Loucy (cell line): ENCODE results near the gene IL4.

Experiments used
- H2AFZ ChIP-seq: fragments of 200-600 bp; sonication (generic); 2 replicates; pipeline ENCODE4 v1.6.0; 2016; ENCODE audit warnings: antibody characterized with exemption, mild to moderate bottlenecking, low read length, moderate library complexity
- H3F3A ChIP-seq: fragments of 200-600 bp; 2 replicates; pipeline ENCODE4 v1.6.0; 2016; ENCODE audit warnings: antibody characterized with exemption, low read depth, mild to moderate bottlenecking
- H3K27me3 ChIP-seq: fragments of 200-600 bp; sonication (generic); 2 replicates; pipeline ENCODE4 v1.6.1; 2014; ENCODE audit warnings: low read length, mild to moderate bottlenecking; ENCODE audit not compliant: insufficient read depth, poor library complexity, severe bottlenecking
- H3K36me3 ChIP-seq: fragments of 200-600 bp; sonication (generic); 2 replicates; pipeline ENCODE4 v1.6.1; 2016; ENCODE audit warnings: low read length; ENCODE audit not compliant: insufficient read depth
- H3K4me1 ChIP-seq: fragments of 200-600 bp; sonication (generic); 2 replicates; pipeline ENCODE4 v1.5.1; 2014; ENCODE audit warnings: low read length, mild to moderate bottlenecking; ENCODE audit not compliant: insufficient read depth, poor library complexity, severe bottlenecking
- H3K4me2 ChIP-seq: fragments of 200-600 bp; sonication (generic); 2 replicates; pipeline ENCODE4 v1.6.0; 2014; ENCODE audit warnings: antibody characterized with exemption, low read length, low read depth, mild to moderate bottlenecking; ENCODE audit not compliant: poor library complexity, severe bottlenecking
- H3K4me3 ChIP-seq: fragments of 200-600 bp; sonication (generic); 2 replicates; pipeline ENCODE4 v1.5.1; 2014; ENCODE audit warnings: low read length, mild to moderate bottlenecking, mixed read lengths; ENCODE audit not compliant: poor library complexity, severe bottlenecking
- H3K79me2 ChIP-seq: fragments of 200-600 bp; sonication (generic); 2 replicates; pipeline ENCODE4 v1.6.1; 2014; ENCODE audit warnings: low read length; ENCODE audit not compliant: insufficient read depth
- H3K9ac ChIP-seq: fragments of 200-600 bp; sonication (generic); 2 replicates; pipeline ENCODE4 v1.6.0; 2014; ENCODE audit warnings: mild to moderate bottlenecking, low read depth, low read length, moderate library complexity; ENCODE audit not compliant: poor library complexity, severe bottlenecking
- H3K9me2 ChIP-seq: fragments of 200-600 bp; sonication (generic); replicated peaks from 2 replicates; pipeline ENCODE4 v1.6.1; 2016; ENCODE audit warnings: low read depth, low read length, mixed read lengths
- H3K9me3 ChIP-seq: fragments of 200-600 bp; sonication (generic); 2 replicates; pipeline ENCODE4 v1.6.1; 2014; ENCODE audit warnings: mild to moderate bottlenecking, antibody characterized with exemption, low read length, low read depth; ENCODE audit not compliant: insufficient read depth
- H4K20me1 ChIP-seq: fragments of 200-600 bp; sonication (generic); 2 replicates; pipeline ENCODE4 v1.6.0; 2014; ENCODE audit warnings: antibody characterized with exemption, low read length, mild to moderate bottlenecking; ENCODE audit not compliant: insufficient read depth, poor library complexity, severe bottlenecking
- CTCF ChIP-seq: fragments of 200-600 bp; sonication (generic); conservative IDR thresholded peaks from 2 replicates; pipeline ENCODE4 v1.5.1; 2014; ENCODE audit warnings: mild to moderate bottlenecking, antibody characterized with exemption, low read length
- EZH2phosphoT487 ChIP-seq: fragments of 200-600 bp; IDR thresholded peaks from 2 replicates; pipeline ENCODE4 v1.6.1; 2018; ENCODE audit warnings: antibody characterized with exemption, mild to moderate bottlenecking, moderate library complexity, borderline replicate concordance

Gene IL4

GRCh38 chr5:132681476-132681831 lies 7.7 kb downstream of the IL4 start:
- TF ChIP-seq EZH2phosphoT487 (no peak), CTCF (no peak)
- no peaks in the 10 kb centered on the region for H3K4me1 ChIP-seq
- no peaks in the 10 kb centered on the region for H4K20me1 ChIP-seq
- no peak overlapping the region for H3K4me2 ChIP-seq
- no peaks in the 10 kb centered on the region for H3F3A ChIP-seq
- no peak overlapping the region for H3K9ac ChIP-seq
- no peaks in the 10 kb centered on the region for H3K27me3 ChIP-seq
- no peak overlapping the region for H2AFZ ChIP-seq
- no peak overlapping the region for H3K4me3 ChIP-seq
- H3K79me2 ChIP-seq: no peaks in the 10 kb centered on the region
- no peaks in the 10 kb centered on the region for H3K9me3 ChIP-seq
- H3K9me2 ChIP-seq: no peaks in the 10 kb centered on the region
- no peaks in the 10 kb centered on the region for H3K36me3 ChIP-seq

- no peaks in the 10 kb centered on the region for H3K9me3 ChIP-seq
- no peaks in the 10 kb centered on the region for H3K4me1 ChIP-seq
- H3K27me3 ChIP-seq: no peaks in the 10 kb centered on the region
- H3K79me2 ChIP-seq: no peaks in the 10 kb centered on the region
- H3K36me3 ChIP-seq: no peaks in the 10 kb centered on the region
- no peaks in the 10 kb centered on the region for H3F3A ChIP-seq
- no peak overlapping the region for H2AFZ ChIP-seq
- H3K4me2 ChIP-seq: no peak overlapping the region
- no peaks in the 10 kb centered on the region for H4K20me1 ChIP-seq
- no peak overlapping the region for H3K4me3 ChIP-seq
- no peak overlapping the region for H3K9ac ChIP-seq
- TF ChIP-seq CTCF (no peak), EZH2phosphoT487 (no peak)
- H3K9me2 ChIP-seq: no peaks in the 10 kb centered on the region
These were observed 8.2 kb downstream of the IL4 start for GRCh38 chr5:132681983-132682382.

- Histone ChIP-seq H3F3A (no peaks in the 10 kb centered on the region), H4K20me1 (no peaks in the 10 kb centered on the region), H3K4me3 (no peak overlapping the region), H3K36me3 (no peaks in the 10 kb centered on the region), H3K9me2 (no peaks in the 10 kb centered on the region), H3K27me3 (no peaks in the 10 kb centered on the region), H3K9ac (no peak overlapping the region), H3K79me2 (no peaks in the 10 kb centered on the region), H3K4me2 (no peak overlapping the region), H2AFZ (no peak overlapping the region), H3K9me3 (no peaks in the 10 kb centered on the region), H3K4me1 (peaks cover 16% of the 10 kb centered on the region)
- no peak for TF ChIP-seq EZH2phosphoT487
- TF ChIP-seq CTCF: no peak
These were observed 10.7 kb downstream of the IL4 start for GRCh38 chr5:132684491-132684890.
